BJ (cell line): Measurements from ENCODE around the gene COL11A2. TPM values are rescaled to one million over a fixed set of nuclear protein-coding genes. Genes with fewer than 3 reads are reported as not detected.

ENCODE experiments used
- CTCF ChIA-PET: fragments of 350-600 bp; formaldehyde crosslinking; extraction: SDS; loops from one replicate; lab custom pipeline; 2021; ENCODE audit warnings: antibody characterized with exemption, inconsistent platforms; lab: Yijun Ruan, JAX
- POLR2A ChIA-PET: fragments of 300-600 bp; sonication (Branson Sonifier 250); formaldehyde crosslinking; extraction: SDS; loops from one replicate; lab custom pipeline; 2021; ENCODE audit warnings: antibody characterized with exemption; lab: Charles Lee
- DNase-seq: peaks from one replicate; pipeline ENCODE4 v3.0.0-alpha.2; 2011; ENCODE audit warnings: low read depth
- H3K27me3 ChIP-seq: 2 replicates; pipeline ENCODE4 v1.6.0; 2011; ENCODE audit warnings: low read length; ENCODE audit not compliant: control insufficient read depth, insufficient read depth
- H3K36me3 ChIP-seq: 2 replicates; pipeline ENCODE4 v1.5.1; 2011; ENCODE audit warnings: low read length; ENCODE audit not compliant: control insufficient read depth, insufficient read depth
- H3K4me3 ChIP-seq: 2 replicates; pipeline ENCODE4 v1.5.1; 2011; ENCODE audit warnings: low read depth, mild to moderate bottlenecking, control low read depth, low read length
- CTCF ChIP-seq: IDR thresholded peaks from 2 replicates; pipeline ENCODE4 v1.5.1; 2011; ENCODE audit warnings: low read depth, mild to moderate bottlenecking, control low read depth, inconsistent platforms, low read length, moderate library complexity; ENCODE audit not compliant: insufficient read depth
- polyA plus RNA-seq: library from polyadenylated mRNA; depleted of rRNA; stranded (reverse); fragments of >200 nt; gene quantifications from 2 replicates; pipeline ENCODE4 v1.2.3, GENCODE V29; 2011

Gene COL11A2
- polyA plus RNA-seq, 1 experiment = 0.91 TPM

GRCh38 chr6:33117811-33118277 is 74.4 kb downstream of the COL11A2 start:
- no peak overlapping the region for H3K4me3 ChIP-seq
- peaks cover 39% of the 10 kb centered on the region for H3K27me3 ChIP-seq
- POLR2A ChIA-PET = no interaction called here
- TF ChIP-seq CTCF = no peak
- CTCF ChIA-PET = interaction anchor here (0.9 to 4.3 kb wide), 9 partner anchors 11 to 131 kb away, joined by 3 to 27 read pairs (median 11); no protein-coding TSS in a partner anchor
- no peak for DNase-seq
- H3K36me3 ChIP-seq = no peaks in the 10 kb centered on the region

GRCh38 chr6:33116841-33117711 is 75.2 kb downstream of the COL11A2 start:
- POLR2A ChIA-PET = no interaction called here
- TF ChIP-seq CTCF = no peak
- CTCF ChIA-PET = interaction anchor here (0.6 to 2.5 kb wide), 9 partner anchors 9 to 182 kb away, joined by 3 to 18 read pairs (median 5); partner anchors contain the start of gene RGL2
- Histone ChIP-seq H3K36me3 (no peaks in the 10 kb centered on the region), H3K27me3 (peaks cover 39% of the 10 kb centered on the region), H3K4me3 (no peak overlapping the region)
- no peak for DNase-seq

- Histone ChIP-seq H3K36me3 (no peaks in the 10 kb centered on the region), H3K27me3 (peaks cover 39% of the 10 kb centered on the region), H3K4me3 (no peak overlapping the region)
- DNase-seq = no peak
- no peak for TF ChIP-seq CTCF
- ChIA-PET POLR2A (no interaction called here), CTCF (interaction anchor here (0.8 to 2.5 kb wide), 7 partner anchors 10 to 183 kb away, joined by 3 to 18 read pairs (median 3); partner anchors contain the start of gene RGL2)
These were observed 75.8 kb downstream of the COL11A2 start for GRCh38 chr6:33116417-33116816.

GRCh38 chr6:33114406-33114805 is 77.9 kb downstream of the COL11A2 start:
- no peak overlapping the region for H3K4me3 ChIP-seq
- peaks cover 35% of the 10 kb centered on the region for H3K27me3 ChIP-seq
- TF ChIP-seq CTCF = no peak
- no peak for DNase-seq
- ChIA-PET CTCF (interaction anchor here (0.7 to 0.9 kb wide), 3 partner anchors 58 to 425 kb away, joined by 3 to 4 read pairs (median 4); no protein-coding TSS in a partner anchor), POLR2A (no interaction called here)
- H3K36me3 ChIP-seq = no peaks in the 10 kb centered on the region

GRCh38 chr6:33113755-33114154 is 78.5 kb downstream of the COL11A2 start:
- CTCF ChIA-PET = interaction anchor here (0.7 to 0.9 kb wide), 3 partner anchors 59 to 425 kb away, joined by 3 to 4 read pairs (median 4); no protein-coding TSS in a partner anchor
- POLR2A ChIA-PET = no interaction called here
- no peaks in the 10 kb centered on the region for H3K36me3 ChIP-seq
- no peak for TF ChIP-seq CTCF
- DNase-seq = no peak
- no peak overlapping the region for H3K4me3 ChIP-seq
- H3K27me3 ChIP-seq = peaks cover 35% of the 10 kb centered on the region
